ENCODE data around the gene OR51B2. TPM values are rescaled to one million over a fixed set of nuclear protein-coding genes. Genes with fewer than 3 reads are reported as not detected.

The OR51B2 gene
- total and polyA plus RNA-seq, 7 donors = 0.66 to 1.1 TPM; not detected in 5

- Histone ChIP-seq H3K9me3 (no peaks in the 10 kb centered on the region), H3K27me3 (no peaks in the 10 kb centered on the region), H3K27ac (no peak overlapping the region), H3K36me3 (no peaks in the 10 kb centered on the region), H3K4me1 (peaks cover 0 to 7% (median 0%) of the 10 kb centered on the region in 4 donors), H3K4me3 (no peak overlapping the region)
- TF ChIP-seq CTCF (IDR thresholded peaks at IDR 0.05) (no peak), EP300 (IDR thresholded peaks at IDR 0.05) (no peak), POLR2A (IDR thresholded peaks at IDR 0.05) (no peak), POLR2AphosphoS5 (IDR thresholded peaks at IDR 0.05) (no peak)
- no peak for DNase-seq
- intact Hi-C loops (cut with DNase I) = no loop called here
- 39 to 86% methylated on average over 1 of the region's 1 CpG for WGBS, 2 donors
Measured at GRCh38 chr11:5283882-5284281, 40.2 kb downstream of the OR51B2 start.

GRCh38 chr11:5283086-5283485, 41.0 kb downstream of the OR51B2 start:
- WGBS, 2 donors = 64 to 86% methylated on average over 3 of the region's 3 CpGs
- no peak for DNase-seq

GRCh38 chr11:5282628-5283027, 41.5 kb downstream of the OR51B2 start:
- H3K36me3 ChIP-seq = no peaks in the 10 kb centered on the region
- no peaks in the 10 kb centered on the region for H3K27me3 ChIP-seq
- no peak overlapping the region for H3K4me3 ChIP-seq
- no peak overlapping the region for H3K27ac ChIP-seq
- intact Hi-C loops (cut with DNase I) = no loop called here
- no peaks in the 10 kb centered on the region for H3K9me3 ChIP-seq
- WGBS, 2 donors = 44 to 51% methylated on average over 2 of the region's 2 CpGs
- peaks cover 0 to 7% (median 0%) of the 10 kb centered on the region in 4 donors for H3K4me1 ChIP-seq
- no peak for TF ChIP-seq EP300 (IDR thresholded peaks at IDR 0.05)
- DNase-seq = no peak

More at GRCh38 chr11:5283086-5283485, 41.0 kb downstream of the OR51B2 start:
- no peak for TF ChIP-seq POLR2AphosphoS5 (IDR thresholded peaks at IDR 0.05)
- no peak for TF ChIP-seq POLR2A (IDR thresholded peaks at IDR 0.05)
- TF ChIP-seq CTCF (IDR thresholded peaks at IDR 0.05) = no peak
- TF ChIP-seq EP300 (IDR thresholded peaks at IDR 0.05) = no peak
- H3K36me3 ChIP-seq = no peaks in the 10 kb centered on the region
- peaks cover 0 to 7% (median 0%) of the 10 kb centered on the region in 4 donors for H3K4me1 ChIP-seq
- H3K4me3 ChIP-seq = no peak overlapping the region
- H3K27me3 ChIP-seq = no peaks in the 10 kb centered on the region
- H3K9me3 ChIP-seq = no peaks in the 10 kb centered on the region
- intact Hi-C loops (cut with DNase I) = no loop called here
- H3K27ac ChIP-seq = no peak overlapping the region

- intact Hi-C loops (cut with DNase I) = no loop called here
- Histone ChIP-seq H3K9me3 (no peaks in the 10 kb centered on the region), H3K27me3 (no peaks in the 10 kb centered on the region), H3K4me1 (peaks cover 0 to 7% (median 0%) of the 10 kb centered on the region in 4 donors), H3K4me3 (no peak overlapping the region), H3K36me3 (no peaks in the 10 kb centered on the region), H3K27ac (no peak overlapping the region)
- DNase-seq = no peak
- TF ChIP-seq CTCF (IDR thresholded peaks at IDR 0.05) (no peak), EP300 (IDR thresholded peaks at IDR 0.05) (no peak), POLR2AphosphoS5 (IDR thresholded peaks at IDR 0.05) (no peak), POLR2A (IDR thresholded peaks at IDR 0.05) (no peak)
Measured at GRCh38 chr11:5281596-5281995, 42.5 kb downstream of the OR51B2 start.

- no peak for DNase-seq
- H3K27me3 ChIP-seq = no peaks in the 10 kb centered on the region
- intact Hi-C loops (cut with DNase I) = no loop called here
- H3K9me3 ChIP-seq = no peaks in the 10 kb centered on the region
- H3K4me3 ChIP-seq = no peak overlapping the region
- no peak overlapping the region for H3K27ac ChIP-seq
- TF ChIP-seq EP300 (IDR thresholded peaks at IDR 0.05) = no peak
- TF ChIP-seq CTCF (IDR thresholded peaks at IDR 0.05) = no peak
- TF ChIP-seq POLR2AphosphoS5 (IDR thresholded peaks at IDR 0.05) = no peak
- no peak for TF ChIP-seq POLR2A (IDR thresholded peaks at IDR 0.05)
- no peaks in the 10 kb centered on the region for H3K36me3 ChIP-seq
- peaks cover 0 to 7% (median 0%) of the 10 kb centered on the region in 4 donors for H3K4me1 ChIP-seq
- 44 to 47% methylated on average over 3 of the region's 3 CpGs for WGBS, 2 donors
Measured at GRCh38 chr11:5280582-5281102, 43.5 kb downstream of the OR51B2 start.

Data from sigmoid colon (tissue), 7 donors.